IPS-NIHi7 (cell line): ENCODE measurements around the gene NPIPA1.
"Not testable (repeated sequence)": the region's sequence is repeated elsewhere in the genome, so short reads cannot be mapped to it uniquely, and the experiment has no call there.

Experiments used
- DNase-seq: peaks from one replicate; pipeline ENCODE4 v3.0.0; 2012; ENCODE audit warnings: mixed read lengths; ENCODE audit errors: extremely low spot score

NPIPA1 gene

GRCh38 chr16:14930246-14930645, 7.0 kb upstream of the NPIPA1 start:
- not testable (repeated sequence) for DNase-seq

- not testable (repeated sequence) for DNase-seq
Observed at GRCh38 chr16:14930971-14931370, 6.3 kb upstream of the NPIPA1 start.

GRCh38 chr16:14932581-14933375, 4.5 kb upstream of the NPIPA1 start:
- not testable (repeated sequence) for DNase-seq

DNA sequence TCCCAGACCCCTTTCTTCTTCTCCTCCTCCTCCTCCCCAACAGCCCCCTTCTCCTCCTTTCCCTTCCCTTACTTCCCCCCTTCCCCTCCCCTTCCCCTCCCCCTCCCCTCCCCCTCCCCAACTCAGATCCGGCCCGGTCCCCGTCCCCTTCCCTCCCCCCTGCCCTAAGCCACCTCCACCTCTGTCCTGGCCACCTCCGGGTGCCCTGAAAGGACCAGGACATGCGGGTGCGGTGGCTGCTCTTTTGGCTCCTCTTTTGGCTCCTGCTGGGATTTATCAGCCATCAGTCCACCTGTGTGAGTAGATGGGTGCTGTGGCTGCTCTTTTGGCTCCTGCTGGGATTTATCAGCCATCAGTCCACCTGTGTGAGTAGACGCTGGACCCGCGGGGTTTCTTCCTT, 751 bp downstream of the NPIPA1 start:
- not testable (repeated sequence) for DNase-seq

DNA sequence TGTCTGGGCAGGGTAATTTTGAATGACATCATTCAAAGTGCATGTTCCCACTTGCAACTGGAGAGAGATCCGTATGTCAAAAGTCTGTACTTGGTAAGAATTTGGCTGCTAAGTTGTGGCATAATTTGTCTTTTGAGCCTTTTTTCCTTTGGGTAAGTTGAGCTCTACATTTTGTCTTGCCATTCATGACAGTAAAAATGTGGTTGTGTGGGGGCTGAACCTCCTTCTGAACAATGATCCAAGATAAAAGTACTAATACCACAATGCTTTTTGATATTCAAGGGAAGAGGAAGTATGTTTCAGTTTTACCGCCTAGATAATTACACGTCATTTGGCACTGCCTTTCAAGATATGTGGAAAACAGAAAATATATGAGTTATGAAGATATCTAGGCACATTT, 5.4 kb downstream of the NPIPA1 start:
- DNase-seq, result not testable (repeated sequence)

- no peak for DNase-seq
Observed at GRCh38 chr16:14955546-14956231, 18.4 kb downstream of the NPIPA1 start.

DNA sequence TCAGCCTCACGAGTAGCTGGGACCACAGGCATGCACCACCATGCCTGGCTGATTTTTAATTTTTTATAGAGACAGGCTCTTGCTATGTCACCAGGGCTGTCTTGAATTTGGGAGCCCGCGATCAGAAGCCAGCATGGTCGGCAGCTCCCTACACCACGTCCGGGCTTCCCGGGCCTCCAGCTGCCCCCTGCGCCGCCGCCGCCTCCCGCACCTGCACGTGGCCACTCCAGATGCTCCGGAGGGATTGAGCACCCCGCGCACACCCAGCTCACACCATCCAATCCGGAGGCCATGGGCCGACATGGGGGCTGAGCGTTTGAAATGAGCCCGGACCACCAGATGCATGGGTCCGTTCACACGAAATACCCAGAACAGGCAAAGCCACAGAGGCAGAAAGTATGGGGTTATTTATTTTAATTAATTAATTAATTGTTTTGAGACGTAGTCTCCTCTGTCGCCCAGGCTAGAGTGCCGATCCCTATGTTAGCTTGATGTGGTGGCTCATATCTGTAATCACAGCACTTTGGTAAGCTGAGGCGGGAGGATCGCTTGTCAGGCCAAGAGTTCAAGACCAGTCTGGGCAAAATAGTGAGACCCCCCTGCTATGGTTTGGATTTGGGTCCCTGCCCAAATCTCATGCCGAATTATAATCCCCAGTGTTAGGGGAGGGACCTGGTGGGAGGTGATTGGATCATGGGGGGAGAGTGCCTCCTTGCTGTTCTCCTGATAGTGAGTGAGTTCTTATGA, 20.5 kb downstream of the NPIPA1 start:
- DNase-seq, result no peak

DNA sequence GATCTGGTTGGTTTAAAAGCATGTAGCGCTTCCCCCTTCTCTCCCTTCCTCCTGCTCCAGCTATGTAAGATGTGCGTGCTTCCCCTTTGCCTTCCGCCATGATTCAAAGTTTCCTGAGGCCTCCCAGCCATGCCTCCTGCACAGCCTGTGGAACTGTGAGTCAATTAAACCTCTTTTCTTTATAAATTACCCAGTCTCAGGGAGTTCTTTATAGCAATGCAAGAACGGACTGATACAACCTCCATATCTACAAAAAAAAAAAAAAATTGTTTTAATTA, 21.0 kb downstream of the NPIPA1 start:
- no peak for DNase-seq

GRCh38 chr16:14958970-14959369, 21.7 kb downstream of the NPIPA1 start:
- no peak for DNase-seq

- DNase-seq, result no peak
Observed at GRCh38 chr16:14961405-14962186, 24.4 kb downstream of the NPIPA1 start.

- no peak for DNase-seq
Observed at GRCh38 chr16:14963281-14964173, 26.3 kb downstream of the NPIPA1 start.

DNA sequence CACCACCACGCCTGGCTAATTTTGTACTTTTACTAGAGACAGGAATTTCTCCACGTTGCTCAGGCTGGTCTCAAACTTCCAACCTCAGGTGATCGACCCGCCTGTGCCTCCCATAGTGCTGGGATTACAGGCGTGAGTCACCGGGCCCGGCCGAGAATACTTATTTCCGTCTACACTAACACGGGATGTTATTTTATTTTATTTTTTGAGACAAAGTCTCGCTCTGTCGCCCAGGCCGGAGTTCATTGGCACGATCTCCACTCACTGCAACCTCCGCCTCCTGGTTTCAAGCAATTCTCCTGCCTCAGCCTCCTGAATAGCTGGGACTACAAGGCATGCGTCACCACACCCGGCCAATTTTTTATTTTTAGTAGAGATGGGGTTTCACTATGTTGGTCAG, 28.1 kb downstream of the NPIPA1 start:
- DNase-seq, result no peak

- DNase-seq, result not testable (repeated sequence)
Observed at GRCh38 chr16:14969795-14970194, 32.6 kb downstream of the NPIPA1 start.

- not testable (repeated sequence) for DNase-seq
Observed at GRCh38 chr16:14971621-14972228, 34.5 kb downstream of the NPIPA1 start.

- DNase-seq, result not testable (repeated sequence)
Observed at GRCh38 chr16:14973785-14974322, 36.6 kb downstream of the NPIPA1 start.

DNA sequence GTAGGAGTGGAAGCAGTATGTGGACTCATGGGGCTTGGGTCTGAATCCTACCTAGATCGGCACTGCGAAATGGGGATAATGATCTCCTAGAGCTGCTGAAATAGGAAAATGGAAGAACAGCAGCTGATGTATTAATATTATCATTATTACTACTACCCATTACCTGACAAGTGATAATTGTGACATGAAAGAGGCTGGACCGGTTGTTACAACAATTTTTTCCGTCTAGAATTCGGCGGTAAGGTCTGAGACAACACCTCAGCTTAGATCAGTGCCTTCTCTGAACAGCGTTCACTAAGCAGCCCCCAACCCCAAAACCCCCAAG, 37.0 kb downstream of the NPIPA1 start:
- not testable (repeated sequence) for DNase-seq

DNA sequence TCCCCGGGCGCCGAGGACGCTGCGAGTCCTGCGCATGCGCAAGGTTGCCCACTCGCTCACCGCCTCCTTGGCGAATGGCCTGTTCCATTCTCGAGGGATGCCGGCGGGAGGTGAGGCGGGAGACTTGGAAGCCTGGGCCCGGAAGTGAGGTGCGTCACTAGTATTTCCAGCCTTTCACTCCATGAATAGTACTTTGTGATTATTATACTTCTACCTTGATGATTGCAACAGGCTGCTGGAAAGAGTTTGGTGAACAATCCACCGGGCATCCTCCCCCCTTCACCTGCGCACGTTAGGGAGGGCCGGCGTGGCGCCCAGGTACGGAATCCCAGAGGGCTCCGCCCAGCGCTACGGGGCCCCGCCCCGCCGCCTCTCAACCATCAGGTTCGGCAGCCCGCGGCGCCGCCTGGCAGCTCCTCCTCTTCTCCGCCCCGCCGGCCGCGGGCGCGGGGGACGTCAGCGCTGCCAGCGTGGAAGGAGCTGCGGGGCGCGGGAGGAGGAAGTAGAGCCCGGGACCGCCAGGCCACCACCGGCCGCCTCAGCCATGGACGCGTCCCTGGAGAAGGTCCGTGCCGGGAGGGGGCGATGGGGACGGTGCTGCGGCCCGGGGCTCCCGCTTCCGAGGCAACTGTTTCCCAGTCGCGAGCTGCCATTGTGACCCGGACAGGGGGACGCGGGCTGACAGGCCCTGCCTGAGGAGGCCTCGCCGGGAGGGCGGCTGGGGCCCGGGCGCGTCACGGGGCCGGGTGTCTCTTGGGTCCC, 37.6 kb downstream of the NPIPA1 start, which contains the start of gene PDXDC1:
PDXDC1 (plus strand) TSS at position 371 of the 762 bp plus-strand sequence; CDS start at position 545, 174 bp downstream.
- peak; percentile 98 for DNase-seq

GRCh38 chr16:14975418-14976194, 38.4 kb downstream of the NPIPA1 start:
- not testable (repeated sequence) for DNase-seq
